Regular cardiac myocyte (primary cell): ENCODE results near the gene MACF1. TPM values are rescaled to one million over a fixed set of nuclear protein-coding genes. Genes with fewer than 3 reads are reported as not detected.

Experiments
- total RNA-seq: library from RNA; depleted of rRNA; stranded (reverse); fragments of >200 nt; gene quantifications from 2 replicates; pipeline ENCODE4 v1.2.3, GENCODE V29; 2014

MACF1 gene, protein sequence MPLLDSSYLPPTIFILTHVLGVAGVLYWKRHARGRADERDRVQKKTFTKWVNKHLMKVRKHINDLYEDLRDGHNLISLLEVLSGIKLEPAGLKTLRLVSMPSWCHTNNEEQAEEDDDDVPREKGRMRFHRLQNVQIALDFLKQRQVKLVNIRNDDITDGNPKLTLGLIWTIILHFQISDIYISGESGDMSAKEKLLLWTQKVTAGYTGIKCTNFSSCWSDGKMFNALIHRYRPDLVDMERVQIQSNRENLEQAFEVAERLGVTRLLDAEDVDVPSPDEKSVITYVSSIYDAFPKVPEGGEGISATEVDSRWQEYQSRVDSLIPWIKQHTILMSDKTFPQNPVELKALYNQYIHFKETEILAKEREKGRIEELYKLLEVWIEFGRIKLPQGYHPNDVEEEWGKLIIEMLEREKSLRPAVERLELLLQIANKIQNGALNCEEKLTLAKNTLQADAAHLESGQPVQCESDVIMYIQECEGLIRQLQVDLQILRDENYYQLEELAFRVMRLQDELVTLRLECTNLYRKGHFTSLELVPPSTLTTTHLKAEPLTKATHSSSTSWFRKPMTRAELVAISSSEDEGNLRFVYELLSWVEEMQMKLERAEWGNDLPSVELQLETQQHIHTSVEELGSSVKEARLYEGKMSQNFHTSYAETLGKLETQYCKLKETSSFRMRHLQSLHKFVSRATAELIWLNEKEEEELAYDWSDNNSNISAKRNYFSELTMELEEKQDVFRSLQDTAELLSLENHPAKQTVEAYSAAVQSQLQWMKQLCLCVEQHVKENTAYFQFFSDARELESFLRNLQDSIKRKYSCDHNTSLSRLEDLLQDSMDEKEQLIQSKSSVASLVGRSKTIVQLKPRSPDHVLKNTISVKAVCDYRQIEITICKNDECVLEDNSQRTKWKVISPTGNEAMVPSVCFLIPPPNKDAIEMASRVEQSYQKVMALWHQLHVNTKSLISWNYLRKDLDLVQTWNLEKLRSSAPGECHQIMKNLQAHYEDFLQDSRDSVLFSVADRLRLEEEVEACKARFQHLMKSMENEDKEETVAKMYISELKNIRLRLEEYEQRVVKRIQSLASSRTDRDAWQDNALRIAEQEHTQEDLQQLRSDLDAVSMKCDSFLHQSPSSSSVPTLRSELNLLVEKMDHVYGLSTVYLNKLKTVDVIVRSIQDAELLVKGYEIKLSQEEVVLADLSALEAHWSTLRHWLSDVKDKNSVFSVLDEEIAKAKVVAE (N-terminal part only)
- 393 and 589 TPM in 2 replicates for total RNA-seq

DNA sequence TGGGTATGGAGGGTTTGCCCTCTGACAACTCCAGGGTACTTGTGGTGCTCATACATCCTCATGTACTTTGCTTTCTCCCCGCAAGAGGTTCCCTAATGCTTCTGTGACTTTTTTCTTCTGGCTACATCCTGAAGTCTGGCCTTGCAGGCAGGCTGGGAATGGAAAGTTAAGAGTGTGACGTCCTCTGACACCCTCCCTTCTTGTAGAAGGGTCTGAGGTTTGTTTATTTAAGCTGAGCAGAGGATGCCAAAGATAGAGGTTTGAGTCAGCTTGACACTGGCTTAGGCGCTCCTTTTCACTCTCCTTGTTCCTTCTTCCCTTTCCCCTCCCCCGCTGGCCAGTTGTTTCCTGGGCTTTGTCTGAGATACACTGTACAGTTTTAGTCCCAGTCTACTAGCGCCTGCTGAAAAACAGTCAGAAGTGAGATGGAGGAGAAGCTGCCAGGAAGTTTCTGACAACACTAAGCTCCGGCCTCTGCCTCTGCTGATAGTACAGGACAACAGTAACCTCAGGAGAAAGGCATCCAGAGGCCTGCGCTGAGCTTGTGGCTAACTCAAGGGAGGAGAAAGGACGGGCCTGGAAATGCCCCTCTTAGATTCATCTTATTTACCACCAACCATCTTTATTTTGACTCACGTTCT, at the start of gene MACF1:
Gene MACF1, plus strand, starts transcription at position 255 of the 641 bp plus-strand sequence. Its CDS starts 328 bp downstream, at position 583.

DNA sequence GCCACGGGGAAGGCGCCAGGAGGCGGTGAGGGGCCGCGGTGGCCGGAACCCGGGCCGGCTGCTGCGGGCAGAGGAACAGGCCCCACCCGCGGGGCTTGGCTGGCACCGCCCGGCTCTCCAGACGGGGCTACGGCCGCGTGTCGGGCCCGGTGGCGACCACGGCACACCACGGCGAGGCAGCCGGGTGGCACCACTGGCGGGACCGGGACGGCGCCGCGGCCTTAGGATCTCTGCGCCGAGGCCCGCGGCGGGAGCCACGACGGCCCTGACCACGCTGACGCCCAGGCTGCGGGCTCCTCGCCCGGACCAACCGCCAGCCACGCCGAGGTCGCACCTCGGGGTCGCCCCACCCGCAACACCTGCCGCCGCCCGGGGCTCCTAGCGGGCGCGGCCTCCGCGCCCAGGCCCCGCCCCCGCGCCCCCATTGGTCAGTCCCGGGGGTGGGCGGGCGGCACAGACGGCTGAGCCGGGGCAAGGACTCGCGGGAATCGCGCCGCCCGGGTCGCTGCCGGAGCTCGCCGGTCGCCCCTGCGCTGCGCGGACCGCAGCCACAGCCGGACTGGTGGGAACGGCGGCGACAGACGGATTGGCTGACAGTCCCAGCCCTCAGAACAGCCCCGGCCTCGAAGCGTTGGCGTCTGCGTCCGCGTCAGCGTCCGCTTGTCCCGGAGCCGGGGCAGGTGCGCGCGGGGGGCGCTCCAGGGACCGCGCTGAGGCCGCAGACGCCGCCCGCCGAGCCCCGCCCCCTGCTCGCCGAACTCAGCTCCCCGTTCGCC, 286.8 kb downstream of the MACF1 start, which contains the start of gene BMP8A:
Gene BMP8A, plus strand, starts transcription at position 491 of the 776 bp plus-strand sequence. CDS start 356 bp downstream, outside the sequence.

Other genes starting within 250 kb of the MACF1 start
- 43.1 and 56.0 TPM in 2 replicates for gene AKIRIN1, start 213.4 kb upstream of the MACF1 start, total RNA-seq
- 374 and 589 TPM in 2 replicates for gene NDUFS5, start 178.3 kb upstream of the MACF1 start, total RNA-seq